HFFc6 (cell line): ENCODE data around the gene MACF1. TPM values are rescaled to one million over a fixed set of nuclear protein-coding genes. Genes with fewer than 3 reads are reported as not detected.
"Not testable (repeated sequence)": the region's sequence is repeated elsewhere in the genome, so short reads cannot be mapped to it uniquely, and the experiment has no call there.

Experiments
- DNase-seq: peaks from one replicate; pipeline ENCODE4 v3.0.0-alpha.2; 2018
- H3K27ac Mint-ChIP-seq: 2 replicates; pipeline ENCODE4 v1.8.0; 2020; ENCODE audit warnings: mild to moderate bottlenecking, mixed read lengths
- H3K27me3 Mint-ChIP-seq: 2 replicates; pipeline ENCODE4 v1.8.0; 2021; ENCODE audit warnings: mild to moderate bottlenecking, moderate library complexity, mixed read lengths; ENCODE audit not compliant: insufficient read depth
- H3K36me3 Mint-ChIP-seq: 2 replicates; pipeline ENCODE4 v1.8.0; 2021; ENCODE audit warnings: low read depth, mixed read lengths
- H3K4me1 Mint-ChIP-seq: 2 replicates; pipeline ENCODE4 v1.8.0; 2020; ENCODE audit warnings: low read depth, mixed read lengths
- H3K4me3 Mint-ChIP-seq: 2 replicates; pipeline ENCODE4 v1.8.0; 2020; ENCODE audit warnings: mild to moderate bottlenecking, moderate library complexity, mixed read lengths
- H3K9me3 Mint-ChIP-seq: 2 replicates; pipeline ENCODE4 v1.8.0; 2020; ENCODE audit warnings: mild to moderate bottlenecking, mixed read lengths
- total RNA-seq, 6 experiments: library from RNA; stranded (reverse); fragmentation: NEBNext Ultra II Directional; extraction: Animal tissue kit (Norgen Biotek cat#: 25700); gene quantifications; 2 replicates in 1 of 6; 3 replicates in 5 of 6; pipeline ENCODE4 v1.2.3, GENCODE V29; 2021
- TF ChIP-seq, protein P1 (sequence below): fragments of 200-600 bp; sonication (generic); IDR thresholded peaks from 2 replicates; pipeline ENCODE4 v1.5.0; 2021; ENCODE audit warnings: antibody characterized with exemption, mild to moderate bottlenecking

Gene MACF1
- total RNA-seq, 6 experiments from 2014 or later = 201 to 308 (median 223) TPM

DNA sequence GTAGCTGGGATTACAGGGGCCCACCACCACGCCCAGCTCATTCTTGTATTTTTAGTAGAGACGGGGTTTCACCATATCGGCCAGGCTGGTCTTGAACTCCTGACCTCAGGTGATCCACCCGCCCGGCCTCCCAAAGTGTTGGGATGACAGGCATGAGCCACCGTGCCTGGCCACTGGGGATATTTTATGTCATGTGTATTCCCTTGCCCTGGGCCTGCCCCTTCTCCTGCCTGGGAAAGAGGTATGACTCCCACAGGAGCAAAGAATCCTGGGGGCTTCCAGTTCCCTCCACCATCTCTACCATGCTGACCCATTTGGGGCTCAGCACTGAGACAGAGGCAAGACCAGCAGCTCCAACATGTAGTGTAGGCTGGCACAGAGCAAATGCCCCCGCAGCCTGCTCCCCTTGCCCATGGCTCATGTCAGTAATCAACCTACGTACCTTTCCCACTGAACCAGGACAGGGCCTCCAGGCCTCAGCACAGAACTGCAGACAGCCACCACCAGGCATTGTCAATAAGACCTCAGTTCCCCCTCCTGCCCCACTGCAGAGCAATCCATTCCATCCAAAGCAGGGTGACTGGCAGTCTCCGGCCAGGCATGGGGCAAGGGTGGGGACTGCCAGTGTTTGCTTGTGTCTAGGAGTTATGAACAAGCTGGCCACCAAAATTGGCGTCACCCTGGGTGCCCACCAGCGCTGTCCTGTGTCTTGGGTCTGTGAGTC lies 322.1 kb downstream of the MACF1 start:
- no peak overlapping the region for H3K4me3 Mint-ChIP-seq
- TF ChIP-seq, protein P1, sequence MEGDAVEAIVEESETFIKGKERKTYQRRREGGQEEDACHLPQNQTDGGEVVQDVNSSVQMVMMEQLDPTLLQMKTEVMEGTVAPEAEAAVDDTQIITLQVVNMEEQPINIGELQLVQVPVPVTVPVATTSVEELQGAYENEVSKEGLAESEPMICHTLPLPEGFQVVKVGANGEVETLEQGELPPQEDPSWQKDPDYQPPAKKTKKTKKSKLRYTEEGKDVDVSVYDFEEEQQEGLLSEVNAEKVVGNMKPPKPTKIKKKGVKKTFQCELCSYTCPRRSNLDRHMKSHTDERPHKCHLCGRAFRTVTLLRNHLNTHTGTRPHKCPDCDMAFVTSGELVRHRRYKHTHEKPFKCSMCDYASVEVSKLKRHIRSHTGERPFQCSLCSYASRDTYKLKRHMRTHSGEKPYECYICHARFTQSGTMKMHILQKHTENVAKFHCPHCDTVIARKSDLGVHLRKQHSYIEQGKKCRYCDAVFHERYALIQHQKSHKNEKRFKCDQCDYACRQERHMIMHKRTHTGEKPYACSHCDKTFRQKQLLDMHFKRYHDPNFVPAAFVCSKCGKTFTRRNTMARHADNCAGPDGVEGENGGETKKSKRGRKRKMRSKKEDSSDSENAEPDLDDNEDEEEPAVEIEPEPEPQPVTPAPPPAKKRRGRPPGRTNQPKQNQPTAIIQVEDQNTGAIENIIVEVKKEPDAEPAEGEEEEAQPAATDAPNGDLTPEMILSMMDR = no peak
- no peaks in the 10 kb centered on the region for H3K4me1 Mint-ChIP-seq
- DNase-seq = no peak
- H3K36me3 Mint-ChIP-seq = peaks cover 4% of the 10 kb centered on the region
- no peaks in the 10 kb centered on the region for H3K27me3 Mint-ChIP-seq
- no peak overlapping the region for H3K27ac Mint-ChIP-seq
- H3K9me3 Mint-ChIP-seq = no peaks in the 10 kb centered on the region

DNA sequence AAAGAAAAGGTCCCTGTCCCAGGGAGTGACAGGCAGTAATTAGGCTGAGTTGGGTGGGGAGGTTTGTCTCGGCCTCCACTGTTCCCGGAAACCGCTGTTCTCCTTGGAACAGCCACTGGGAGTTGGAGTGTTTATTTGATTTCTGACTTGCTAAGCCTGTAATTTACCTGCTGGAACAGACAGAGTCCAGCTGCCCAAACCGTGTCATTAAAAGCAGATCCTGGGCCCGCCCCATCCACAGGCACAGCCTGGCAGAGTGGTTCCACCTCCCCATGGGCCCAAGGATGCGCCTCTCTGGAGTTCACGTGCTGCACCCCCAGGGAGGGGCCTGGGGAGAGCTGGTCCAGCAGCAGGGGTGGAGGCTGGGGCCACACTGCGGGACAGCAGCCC lies 322.7 kb downstream of the MACF1 start:
- H3K27me3 Mint-ChIP-seq, H3K4me1 Mint-ChIP-seq, H3K4me3 Mint-ChIP-seq, H3K36me3 Mint-ChIP-seq, H3K27ac Mint-ChIP-seq, DNase-seq, H3K9me3 Mint-ChIP-seq: not testable (repeated sequence)

DNA sequence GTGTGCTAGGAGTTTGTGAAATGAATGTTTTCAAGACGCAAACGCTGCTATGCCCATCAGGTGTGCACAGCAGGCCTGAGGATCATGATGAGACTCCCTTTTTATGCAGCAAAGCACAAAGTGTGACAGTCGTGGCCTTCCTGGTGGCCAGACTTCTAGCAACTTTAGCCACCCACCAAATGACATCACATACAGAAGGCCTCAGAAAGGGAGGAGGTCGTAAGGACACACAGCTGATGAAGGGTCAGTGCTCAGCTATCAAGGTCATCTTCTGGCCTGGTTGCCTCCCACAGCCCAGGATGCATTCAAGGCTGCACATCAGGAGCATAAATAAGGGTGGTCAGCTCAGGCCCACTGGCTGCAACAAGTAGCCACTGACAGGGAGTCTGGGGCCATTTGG lies 323.6 kb downstream of the MACF1 start:
- no peak overlapping the region for H3K27ac Mint-ChIP-seq
- no peaks in the 10 kb centered on the region for H3K27me3 Mint-ChIP-seq
- no peaks in the 10 kb centered on the region for H3K4me1 Mint-ChIP-seq
- TF ChIP-seq, protein P1 = no peak
- H3K4me3 Mint-ChIP-seq = no peak overlapping the region
- H3K9me3 Mint-ChIP-seq = no peaks in the 10 kb centered on the region
- H3K36me3 Mint-ChIP-seq = peaks cover 9% of the 10 kb centered on the region
- DNase-seq = no peak

DNA sequence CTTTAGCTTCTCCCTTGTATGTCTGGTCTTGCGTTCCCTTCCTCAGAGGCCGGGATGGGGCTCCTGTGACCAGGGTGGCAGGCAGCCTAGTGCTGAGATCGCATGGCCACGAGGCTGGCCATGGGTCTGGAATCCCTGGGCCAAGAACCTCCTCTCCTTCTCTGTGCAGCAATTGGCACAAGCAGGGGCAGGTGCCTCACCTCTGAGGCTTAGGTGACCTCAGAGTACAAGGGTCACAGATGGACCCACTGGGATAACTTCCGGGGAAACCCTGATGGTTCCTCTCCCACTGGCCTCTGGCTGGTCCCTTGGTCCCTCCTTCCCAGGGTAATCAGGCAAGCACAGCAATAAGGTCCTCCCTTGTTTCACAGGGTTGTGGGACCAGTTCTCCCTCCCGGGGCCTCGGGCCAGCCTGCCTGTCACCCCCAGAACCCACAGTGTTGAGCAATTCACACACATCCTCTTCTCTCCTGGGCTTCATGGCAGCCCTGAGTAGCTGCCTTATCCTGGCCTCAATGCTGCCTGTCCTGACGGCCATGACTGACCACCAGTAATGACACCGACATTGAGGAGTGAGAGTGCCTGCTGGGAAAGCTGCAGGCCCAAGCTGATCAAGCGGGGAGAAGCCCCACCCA lies 325.5 kb downstream of the MACF1 start:
- peaks cover 9% of the 10 kb centered on the region for H3K36me3 Mint-ChIP-seq
- no peaks in the 10 kb centered on the region for H3K4me1 Mint-ChIP-seq
- no peaks in the 10 kb centered on the region for H3K9me3 Mint-ChIP-seq
- H3K27me3 Mint-ChIP-seq = no peaks in the 10 kb centered on the region
- no peak overlapping the region for H3K4me3 Mint-ChIP-seq
- TF ChIP-seq, protein P1 = no peak
- no peak overlapping the region for H3K27ac Mint-ChIP-seq
- DNase-seq = no peak

DNA sequence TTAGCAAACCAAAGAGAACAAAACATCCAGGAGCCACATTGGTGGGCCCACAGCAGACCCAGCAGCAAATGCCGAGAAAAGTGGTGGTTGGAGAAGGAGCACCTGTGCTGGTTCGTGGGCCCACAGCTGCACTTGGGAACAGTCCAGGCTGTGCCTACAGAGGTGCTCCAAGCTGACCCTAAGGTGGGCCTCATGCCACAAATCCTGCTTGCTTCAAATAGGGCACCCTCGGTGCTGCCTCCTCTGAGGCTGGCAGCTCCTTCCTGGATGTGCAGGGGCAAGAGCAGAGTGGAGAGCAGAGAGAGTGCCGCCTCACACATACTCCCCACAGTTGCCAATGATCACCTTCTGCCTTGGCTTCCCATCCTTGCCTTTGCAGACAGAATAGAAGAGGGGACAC lies 327.0 kb downstream of the MACF1 start:
- DNase-seq = no peak
- Mint-ChIP-seq H3K9me3 (no peaks in the 10 kb centered on the region), H3K36me3 (peaks cover 9% of the 10 kb centered on the region), H3K27me3 (no peaks in the 10 kb centered on the region), H3K4me1 (no peaks in the 10 kb centered on the region), H3K27ac (no peak overlapping the region), H3K4me3 (no peak overlapping the region)
- TF ChIP-seq, protein P1 = no peak

DNA sequence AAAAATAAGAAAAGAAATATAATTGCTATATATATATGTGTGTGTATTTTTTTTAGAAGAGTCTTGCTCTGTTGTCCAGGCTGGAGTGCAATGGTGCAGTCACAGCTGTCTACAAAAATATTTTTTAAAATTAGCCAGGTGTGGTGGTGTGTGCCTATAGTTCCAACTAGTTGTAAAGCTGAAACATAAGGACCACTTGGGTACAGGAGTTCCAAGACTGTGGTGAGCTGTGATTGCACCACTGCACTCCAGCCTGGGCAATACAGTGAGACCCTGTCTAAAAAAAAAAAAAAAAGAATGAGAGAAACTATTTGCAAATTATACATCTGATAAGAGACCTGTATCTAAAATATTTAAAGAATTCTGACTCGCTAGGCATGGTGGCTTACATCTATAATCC lies 328.9 kb downstream of the MACF1 start:
- Mint-ChIP-seq H3K4me3 (no peak overlapping the region), H3K27ac (no peak overlapping the region), H3K4me1 (peaks cover under 1% of the 10 kb centered on the region), H3K27me3 (no peaks in the 10 kb centered on the region), H3K9me3 (no peaks in the 10 kb centered on the region), H3K36me3 (peaks cover 9% of the 10 kb centered on the region)
- DNase-seq = no peak
- TF ChIP-seq, protein P1 = no peak

Other genes starting within 250 kb of the MACF1 start
- gene AKIRIN1, start 213.4 kb upstream of the MACF1 start, total RNA-seq = 10 to 100 TPM; 63.3 to 78.7 (median 71.2) TPM
- 100 to 1,000 TPM; 181 to 275 (median 249) TPM for gene NDUFS5, start 178.3 kb upstream of the MACF1 start, total RNA-seq